GM18861 (cell line): Measurements from ENCODE around the gene OPA1.

Source experiments
- ATAC-seq: cut with Tn5 transposase; IDR thresholded peaks from one replicate; pipeline ENCODE4 v1.9.1; 2021; ENCODE audit not compliant: unreplicated experiment

Gene OPA1

GRCh38 chr3:193645806-193646205, 52.8 kb downstream of the OPA1 start:
- no peak for ATAC-seq

GRCh38 chr3:193648542-193649076, 55.6 kb downstream of the OPA1 start:
- no peak for ATAC-seq

DNA sequence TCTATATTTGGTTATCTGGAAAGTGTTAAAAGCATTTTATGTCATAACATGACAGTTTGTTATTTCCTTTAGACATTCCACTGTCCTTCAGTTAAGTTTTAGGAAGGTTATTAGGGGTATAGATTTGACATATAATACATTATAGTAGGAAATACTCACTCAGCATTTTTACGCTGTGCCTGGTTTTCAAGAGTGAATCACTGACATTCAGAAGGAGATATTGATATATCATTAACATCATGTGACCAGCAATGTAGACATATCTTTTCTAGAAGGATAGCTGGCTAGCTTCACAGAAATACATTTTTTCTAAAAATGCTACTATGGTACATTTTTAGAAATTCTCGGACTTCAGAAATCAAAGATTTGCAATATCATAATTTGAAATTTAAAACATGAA, 57.6 kb downstream of the OPA1 start:
- ATAC-seq = no peak

DNA sequence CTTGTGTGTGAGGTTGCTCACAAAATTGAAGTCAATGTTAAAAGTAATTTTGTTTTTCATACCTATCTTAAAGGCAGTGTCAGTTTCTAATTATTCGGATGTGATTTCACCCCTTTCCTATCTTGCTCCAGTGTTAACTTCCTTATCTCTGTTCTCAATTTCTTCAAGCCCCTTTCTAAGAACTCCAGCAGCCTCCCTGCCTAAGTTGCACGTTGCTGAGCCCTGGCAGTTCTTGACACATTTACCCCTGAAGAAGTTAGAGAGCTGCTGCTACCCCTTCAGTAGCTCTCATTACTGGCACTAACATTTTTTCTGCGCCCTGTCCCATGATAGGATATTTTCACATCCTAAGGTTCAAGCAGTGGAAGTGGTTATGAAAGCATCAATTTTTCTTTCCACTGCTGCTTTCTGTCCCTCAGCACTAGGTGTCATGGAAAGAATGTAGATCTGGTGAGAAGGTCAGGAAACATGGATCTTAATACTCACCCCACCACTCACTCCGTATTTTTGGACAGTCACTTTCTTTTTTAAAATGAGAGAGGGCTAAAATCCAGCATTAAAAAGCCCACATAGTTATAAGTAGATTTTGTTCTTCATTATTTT, 62.9 kb downstream of the OPA1 start:
- ATAC-seq = no peak

- no peak for ATAC-seq
These were observed 63.4 kb downstream of the OPA1 start for GRCh38 chr3:193656445-193656844.

DNA sequence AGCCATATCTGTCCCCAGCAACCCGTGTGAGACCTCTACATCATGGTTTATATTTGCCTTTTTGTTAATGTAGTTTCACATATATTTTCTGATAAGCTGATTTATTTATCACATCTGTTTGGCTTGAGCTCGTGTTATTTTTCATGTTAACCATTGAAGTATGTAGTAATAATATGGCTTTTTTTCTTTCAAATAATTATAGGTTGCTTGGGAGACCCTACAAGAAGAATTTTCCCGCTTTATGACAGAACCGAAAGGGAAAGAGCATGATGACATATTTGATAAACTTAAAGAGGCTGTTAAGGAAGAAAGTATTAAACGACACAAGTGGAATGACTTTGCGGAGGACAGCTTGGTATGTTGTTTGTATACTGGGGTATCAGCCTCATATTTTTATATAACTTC, 63.9 kb downstream of the OPA1 start:
- ATAC-seq = no peak

- no peak for ATAC-seq
These were observed 67.2 kb downstream of the OPA1 start for GRCh38 chr3:193660171-193660570.

DNA sequence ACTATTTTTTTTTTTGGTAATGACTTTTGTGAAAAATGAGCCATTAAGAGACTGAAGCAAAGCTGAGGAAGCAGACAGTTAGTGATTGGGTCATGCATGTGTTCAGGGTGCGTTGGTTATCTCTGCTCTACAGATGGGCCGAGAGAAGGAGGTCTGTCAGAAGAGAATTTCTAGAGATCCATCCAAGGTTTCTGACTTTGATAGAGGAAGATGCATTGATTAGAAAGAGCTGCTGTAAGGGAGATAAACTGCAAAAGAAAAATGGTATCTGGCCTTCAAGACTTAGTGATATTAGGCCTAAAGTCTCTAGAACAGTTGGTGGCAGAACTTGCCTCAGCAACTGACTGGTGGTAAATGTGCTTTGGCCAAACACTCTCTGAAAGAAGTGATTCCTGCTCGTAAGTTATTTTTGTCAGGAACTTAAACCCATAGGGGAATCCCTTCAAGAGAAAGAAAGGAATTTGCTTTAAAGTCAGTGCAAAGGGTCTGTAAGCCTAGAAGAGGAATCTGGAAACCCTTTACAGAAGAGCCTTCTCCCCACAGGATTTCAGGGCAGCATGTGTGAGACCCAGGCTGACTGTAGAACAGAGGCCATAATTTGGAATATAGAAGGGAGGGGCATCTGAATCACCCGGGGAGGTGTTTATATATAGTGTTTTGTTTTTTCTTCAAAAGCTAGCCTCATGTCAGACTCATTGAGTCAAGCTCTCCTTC, 67.8 kb downstream of the OPA1 start:
- ATAC-seq = no peak

GRCh38 chr3:193662757-193663322, 69.8 kb downstream of the OPA1 start:
- no peak for ATAC-seq

- ATAC-seq = no peak
These were observed 72.5 kb downstream of the OPA1 start for GRCh38 chr3:193665370-193665989.

DNA sequence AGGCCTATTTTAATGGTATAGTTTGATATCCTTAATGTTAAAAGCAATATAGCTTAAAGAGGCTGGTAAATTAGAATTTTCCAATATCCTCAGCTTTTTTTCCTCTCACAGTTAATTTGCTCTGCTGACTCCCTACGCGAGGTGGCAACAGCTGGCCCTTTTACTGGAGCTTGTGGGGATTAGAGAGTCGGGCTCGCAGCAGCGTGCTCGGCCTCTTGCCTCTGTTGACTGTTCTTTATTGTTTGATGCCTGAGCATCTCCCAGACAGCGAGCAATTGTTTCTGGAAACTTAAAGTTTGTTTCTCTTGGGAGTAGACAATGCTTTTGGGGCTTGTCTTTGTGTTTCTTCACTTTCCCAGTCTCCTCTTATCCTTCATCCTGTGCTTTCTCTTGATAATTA, 80.8 kb downstream of the OPA1 start:
- no peak for ATAC-seq

- ATAC-seq = no peak
These were observed 81.7 kb downstream of the OPA1 start for GRCh38 chr3:193674714-193675113.

DNA sequence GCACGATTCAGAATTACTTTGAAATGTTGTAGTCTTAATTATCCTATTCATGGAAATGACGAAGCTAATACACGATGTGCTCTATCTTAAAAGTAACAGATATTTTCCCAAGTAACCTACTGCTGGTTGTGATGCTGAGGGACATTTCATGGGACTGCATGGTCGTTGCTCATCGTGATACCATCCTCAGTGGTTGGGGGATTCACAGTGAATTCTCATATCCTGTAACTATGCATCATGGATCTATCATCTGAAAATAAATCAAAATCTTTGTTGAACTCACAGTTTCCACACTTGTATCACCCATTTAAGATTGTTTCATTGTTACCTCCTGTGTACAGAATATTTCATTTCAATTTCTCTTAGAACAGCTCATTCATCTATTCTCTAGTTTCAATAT, 84.7 kb downstream of the OPA1 start:
- ATAC-seq = no peak

DNA sequence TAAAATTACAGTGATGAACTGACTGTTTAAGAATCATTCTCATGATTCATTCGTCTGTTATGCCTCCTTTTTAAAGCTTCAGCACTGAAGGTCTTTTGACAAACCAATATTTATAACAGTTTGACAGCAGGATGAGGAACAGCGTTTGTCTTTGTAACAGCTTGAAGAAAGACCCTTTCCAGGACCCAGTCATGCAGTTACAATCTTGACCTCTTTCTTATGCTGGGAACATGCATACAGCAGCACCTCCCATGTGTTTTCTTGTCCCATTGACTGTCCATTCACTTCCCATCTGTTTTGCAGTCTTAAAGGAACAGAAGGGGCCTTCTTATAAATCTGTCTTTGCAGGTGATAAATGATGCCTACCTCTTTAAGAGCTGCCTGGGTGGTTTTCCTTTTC, 87.2 kb downstream of the OPA1 start:
- ATAC-seq = no peak

GRCh38 chr3:193681631-193682030, 88.6 kb downstream of the OPA1 start:
- ATAC-seq = no peak

GRCh38 chr3:193686665-193687483, 93.9 kb downstream of the OPA1 start:
- no peak for ATAC-seq

- no peak for ATAC-seq
These were observed 96.1 kb downstream of the OPA1 start for GRCh38 chr3:193688834-193689714.

GRCh38 chr3:193693774-193694173, 100.8 kb downstream of the OPA1 start:
- no peak for ATAC-seq

GRCh38 chr3:193701953-193702635, 109.1 kb downstream of the OPA1 start:
- peak; percentile 59 for ATAC-seq
